A549 (cell line): ENCODE results near the gene PCBP4.

Source experiments
- EHMT2 ChIP-seq: fragments of 200-600 bp; sonication (generic); IDR thresholded peaks from 2 replicates; pipeline ENCODE4 v1.6.1; 2016; ENCODE audit warnings: antibody characterized with exemption, low read depth, mild to moderate bottlenecking, moderate library complexity
- EP300 ChIP-seq, 2 experiments: fragments of >200 bp; sonication (Bioruptor Twin); formaldehyde crosslinking; IDR thresholded peaks; 2 replicates in 1 of 2; 3 replicates in 1 of 2; pipeline ENCODE4 v1.6.1; 2016 to 2017
- FOSB ChIP-seq: fragments of 250-450 bp; sonication (Bioruptor Pico); IDR thresholded peaks from 2 replicates; pipeline ENCODE4 v1.5.0; 2020; ENCODE audit warnings: mild to moderate bottlenecking, moderate library complexity
- MAFK ChIP-seq: fragments of 450-650 bp; IDR thresholded peaks from 2 replicates; pipeline ENCODE4 v1.6.1; 2014; ENCODE audit not compliant: partially characterized antibody
- POLR2A ChIP-seq: IDR thresholded peaks from 2 replicates; pipeline ENCODE4 v1.6.1; 2012; ENCODE audit warnings: mild to moderate bottlenecking, low read length
- POLR2AphosphoS2 ChIP-seq: conservative IDR thresholded peaks from 2 replicates; pipeline ENCODE4 v1.6.1; 2012; ENCODE audit warnings: low read length, improper control_type of control experiment, inconsistent platforms
- RAD21 ChIP-seq, 2 experiments: fragments of >200 bp in 1 of 2; sonication (Bioruptor Twin) in 1 of 2; formaldehyde crosslinking in 1 of 2; IDR thresholded peaks in 1 of 2; conservative IDR thresholded peaks in 1 of 2; 2 replicates in 1 of 2; 3 replicates in 1 of 2; pipeline ENCODE4 v1.6.1; 2012 to 2018; ENCODE audit warnings: inconsistent platforms in 1 of 2
- SREBF2 ChIP-seq: fragments of 450-650 bp; IDR thresholded peaks from 2 replicates; pipeline ENCODE4 v1.6.1; 2014; ENCODE audit warnings: mild to moderate bottlenecking, moderate library complexity
- TF ChIP-seq, protein P1 (sequence below): fragments of >200 bp; sonication (Bioruptor Twin); formaldehyde crosslinking; IDR thresholded peaks from 3 replicates; pipeline ENCODE4 v1.5.1; 2016
- TF ChIP-seq, protein P2 (sequence below): IDR thresholded peaks from 2 replicates; pipeline ENCODE4 v1.6.1; 2012

DNA sequence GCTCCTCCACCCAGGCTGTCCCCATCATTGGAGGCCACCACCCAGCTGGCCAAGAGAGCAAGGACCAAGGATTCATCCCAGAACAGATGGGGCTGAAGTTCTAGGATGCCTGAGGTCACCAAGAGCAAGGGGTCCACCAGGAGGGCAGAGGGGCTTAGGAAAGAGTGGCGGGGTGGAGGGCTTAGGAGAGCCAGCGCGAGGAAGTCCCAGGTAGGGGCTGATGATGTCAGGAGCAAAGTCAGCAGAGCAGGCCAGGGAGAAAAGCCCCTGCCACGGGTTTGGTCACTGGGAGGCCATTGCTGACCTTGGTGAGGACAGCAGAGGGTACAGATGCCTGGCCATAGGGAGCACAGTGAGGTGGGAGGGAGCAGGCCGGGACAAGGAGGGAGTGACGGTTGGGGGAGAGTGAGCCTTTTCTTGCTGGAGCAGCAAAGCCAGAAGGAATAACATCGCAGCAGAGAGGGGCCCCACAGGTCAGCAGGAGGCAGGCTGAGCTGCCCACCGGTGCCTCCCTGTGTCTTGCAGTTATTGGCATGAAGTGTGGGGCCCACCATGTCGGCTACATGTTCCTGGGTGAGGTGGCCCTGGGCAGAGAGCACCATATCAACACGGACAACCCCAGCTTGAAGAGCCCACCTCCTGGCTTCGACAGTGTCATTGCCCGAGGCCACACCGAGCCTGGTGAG lies 19.9 kb downstream of the PCBP4 start:
- TF ChIP-seq, protein P1, sequence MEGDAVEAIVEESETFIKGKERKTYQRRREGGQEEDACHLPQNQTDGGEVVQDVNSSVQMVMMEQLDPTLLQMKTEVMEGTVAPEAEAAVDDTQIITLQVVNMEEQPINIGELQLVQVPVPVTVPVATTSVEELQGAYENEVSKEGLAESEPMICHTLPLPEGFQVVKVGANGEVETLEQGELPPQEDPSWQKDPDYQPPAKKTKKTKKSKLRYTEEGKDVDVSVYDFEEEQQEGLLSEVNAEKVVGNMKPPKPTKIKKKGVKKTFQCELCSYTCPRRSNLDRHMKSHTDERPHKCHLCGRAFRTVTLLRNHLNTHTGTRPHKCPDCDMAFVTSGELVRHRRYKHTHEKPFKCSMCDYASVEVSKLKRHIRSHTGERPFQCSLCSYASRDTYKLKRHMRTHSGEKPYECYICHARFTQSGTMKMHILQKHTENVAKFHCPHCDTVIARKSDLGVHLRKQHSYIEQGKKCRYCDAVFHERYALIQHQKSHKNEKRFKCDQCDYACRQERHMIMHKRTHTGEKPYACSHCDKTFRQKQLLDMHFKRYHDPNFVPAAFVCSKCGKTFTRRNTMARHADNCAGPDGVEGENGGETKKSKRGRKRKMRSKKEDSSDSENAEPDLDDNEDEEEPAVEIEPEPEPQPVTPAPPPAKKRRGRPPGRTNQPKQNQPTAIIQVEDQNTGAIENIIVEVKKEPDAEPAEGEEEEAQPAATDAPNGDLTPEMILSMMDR: no peak
- TF ChIP-seq RAD21 (conservative IDR thresholded peaks at IDR 0.05 in 1 of 2, IDR thresholded peaks at IDR 0.05 in 1 of 2) (no peak), POLR2A (no peak), POLR2AphosphoS2 (no peak), EHMT2 (no peak), SREBF2 (no peak), MAFK (no peak), FOSB (CRISPR knock-in tag) (no peak), EP300 (IDR thresholded peaks at IDR 0.05) (no peak)
- TF ChIP-seq, protein P2, sequence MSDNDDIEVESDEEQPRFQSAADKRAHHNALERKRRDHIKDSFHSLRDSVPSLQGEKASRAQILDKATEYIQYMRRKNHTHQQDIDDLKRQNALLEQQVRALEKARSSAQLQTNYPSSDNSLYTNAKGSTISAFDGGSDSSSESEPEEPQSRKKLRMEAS: no peak
